Hepatocyte (in vitro differentiated cells): ENCODE measurements around the gene ZNF28. TPM values are rescaled to one million over a fixed set of nuclear protein-coding genes. Genes with fewer than 3 reads are reported as not detected.

Experiments used
- DNase-seq: peaks from one replicate; pipeline ENCODE4 v3.0.0-alpha.2; 2016; ENCODE audit warnings: low spot score
- H2AFZ ChIP-seq: fragments of 200-600 bp; sonication (generic); 2 replicates; pipeline ENCODE4 v1.6.0; 2016; ENCODE audit warnings: antibody characterized with exemption, mild to moderate bottlenecking
- H3K27ac ChIP-seq: fragments of 200-600 bp; sonication (generic); 2 replicates; pipeline ENCODE4 v1.5.1; 2016; ENCODE audit warnings: mild to moderate bottlenecking
- H3K27me3 ChIP-seq: fragments of 200-600 bp; sonication (generic); 2 replicates; pipeline ENCODE4 v1.6.1; 2016
- H3K36me3 ChIP-seq: fragments of 200-600 bp; sonication (generic); replicated peaks from 2 replicates; pipeline ENCODE4 v1.5.1; 2016; ENCODE audit warnings: low read depth; ENCODE audit not compliant: insufficient read depth
- H3K4me1 ChIP-seq: fragments of 200-600 bp; sonication (generic); 2 replicates; pipeline ENCODE4 v1.5.1; 2016; ENCODE audit warnings: mild to moderate bottlenecking, moderate library complexity; ENCODE audit not compliant: insufficient read depth
- H3K4me2 ChIP-seq: fragments of 200-600 bp; sonication (generic); 2 replicates; pipeline ENCODE4 v1.6.0; 2016
- H3K4me3 ChIP-seq: fragments of 200-600 bp; sonication (generic); 2 replicates; pipeline ENCODE4 v1.5.1; 2016; ENCODE audit warnings: mild to moderate bottlenecking
- H3K79me2 ChIP-seq: fragments of 200-600 bp; sonication (generic); 2 replicates; pipeline ENCODE4 v1.6.0; 2017; ENCODE audit warnings: mild to moderate bottlenecking
- H3K9me2 ChIP-seq: fragments of 200-600 bp; sonication (generic); replicated peaks from 2 replicates; pipeline ENCODE4 v1.6.0; 2017; ENCODE audit warnings: mild to moderate bottlenecking; ENCODE audit not compliant: insufficient read depth
- H3K9me3 ChIP-seq: fragments of 200-600 bp; sonication (generic); 2 replicates; pipeline ENCODE4 v1.5.1; 2016; ENCODE audit warnings: low read depth, mild to moderate bottlenecking
- H4K20me1 ChIP-seq: fragments of 200-600 bp; sonication (generic); 2 replicates; pipeline ENCODE4 v1.6.0; 2016; ENCODE audit warnings: mild to moderate bottlenecking; ENCODE audit not compliant: insufficient read depth, poor library complexity, severe bottlenecking
- CTCF ChIP-seq: fragments of 200-600 bp; sonication (generic); IDR thresholded peaks from 2 replicates; pipeline ENCODE4 v1.5.1; 2016; ENCODE audit warnings: antibody characterized with exemption, mild to moderate bottlenecking; ENCODE audit not compliant: poor library complexity
- EZH2 ChIP-seq: fragments of 200-600 bp; sonication (generic); IDR thresholded peaks from 2 replicates; pipeline ENCODE4 v1.6.1; 2016; ENCODE audit warnings: antibody characterized with exemption, mild to moderate bottlenecking, borderline replicate concordance
- WGBS: methylation state at CpG from one replicate; pipeline ENCODE4 v1.1.6; 2016; ENCODE audit warnings: low lambda C conversion rate; ENCODE audit errors: missing lambda C conversion rate; 5-methylcytosine and 5-hydroxymethylcytosine counted together
- polyA plus RNA-seq: library from polyadenylated mRNA; unstranded; fragments of >200 nt; fragmentation: Nextera tagmentation; extraction: Ambion mirVana; gene quantifications from 2 replicates; pipeline ENCODE4 v1.2.1, GENCODE V29; 2016
- total RNA-seq: library from RNA; depleted of rRNA; stranded (reverse); fragments of >200 nt; gene quantifications from 2 replicates; pipeline ENCODE4 v1.2.3, GENCODE V29; 2014

Gene ZNF28
- total and polyA plus RNA-seq, 2 experiments from 2014 or later, result 17.4 to 22.4 TPM

DNA sequence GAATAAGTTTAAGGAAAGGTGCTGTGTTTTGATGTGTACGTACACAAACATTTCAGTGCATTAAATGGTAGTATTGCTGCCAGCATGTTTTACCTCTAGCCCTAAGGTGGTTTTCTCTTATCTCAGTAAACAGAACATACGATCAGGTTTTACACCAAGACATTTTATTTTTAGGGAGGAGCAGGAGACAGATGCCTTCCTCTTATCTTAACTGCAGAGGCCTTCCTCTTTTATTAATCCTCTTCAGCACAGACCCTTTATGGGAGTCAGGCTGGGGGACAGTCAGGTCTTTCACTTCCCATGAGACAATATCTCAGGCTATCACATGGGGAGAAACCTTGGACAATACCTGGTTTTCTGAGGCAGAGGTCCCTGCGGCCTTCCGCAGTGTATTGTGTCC lies 71.7 kb downstream of the ZNF28 start:
- H3K9me2 ChIP-seq, result no peaks in the 10 kb centered on the region
- H4K20me1 ChIP-seq, result no peaks in the 10 kb centered on the region
- no peak overlapping the region for H3K27ac ChIP-seq
- H2AFZ ChIP-seq, result no peak overlapping the region
- WGBS, result 53% methylated on average over 4 of the region's 4 CpGs
- H3K4me2 ChIP-seq, result no peak overlapping the region
- no peak for TF ChIP-seq EZH2
- H3K36me3 ChIP-seq, result no peaks in the 10 kb centered on the region
- no peaks in the 10 kb centered on the region for H3K27me3 ChIP-seq
- H3K79me2 ChIP-seq, result no peaks in the 10 kb centered on the region
- DNase-seq, result no peak
- no peaks in the 10 kb centered on the region for H3K4me1 ChIP-seq
- no peaks in the 10 kb centered on the region for H3K9me3 ChIP-seq
- no peak overlapping the region for H3K4me3 ChIP-seq

GRCh38 chr19:52748336-52748950 lies 73.0 kb downstream of the ZNF28 start:
- no peaks in the 10 kb centered on the region for H3K36me3 ChIP-seq
- H3K9me3 ChIP-seq, result no peaks in the 10 kb centered on the region
- H4K20me1 ChIP-seq, result no peaks in the 10 kb centered on the region
- 21% methylated on average over 8 of the region's 8 CpGs for WGBS
- H3K4me2 ChIP-seq, result peak overlapping the region; percentile 53
- TF ChIP-seq EZH2 (no peak), CTCF (peak; percentile 65)
- H3K4me3 ChIP-seq, result no peak overlapping the region
- H3K9me2 ChIP-seq, result no peaks in the 10 kb centered on the region
- no peaks in the 10 kb centered on the region for H3K27me3 ChIP-seq
- peak overlapping the region; percentile 57 for H2AFZ ChIP-seq
- H3K27ac ChIP-seq, result no peak overlapping the region
- peak; percentile 74 for DNase-seq
- no peaks in the 10 kb centered on the region for H3K4me1 ChIP-seq
- no peaks in the 10 kb centered on the region for H3K79me2 ChIP-seq

Other genes starting within 250 kb of the ZNF28 start
- gene ZNF83, start 183.3 kb downstream of the ZNF28 start, total RNA-seq, result 48.6 and 55.8 TPM in 2 replicates
- gene ZNF83, start 183.3 kb downstream of the ZNF28 start, polyA plus RNA-seq, result 32.6 and 42.9 TPM in 2 replicates
- gene ZNF611, start 86.6 kb downstream of the ZNF28 start, total RNA-seq, result 11.9 and 21.3 TPM in 2 replicates
- 10.8 and 15.4 TPM in 2 replicates for gene ZNF611, start 86.6 kb downstream of the ZNF28 start, polyA plus RNA-seq
- gene ZNF600, start 34.8 kb downstream of the ZNF28 start, total RNA-seq, result 7.7 and 12.5 TPM in 2 replicates
- gene ZNF600, start 34.8 kb downstream of the ZNF28 start, polyA plus RNA-seq, result 14.6 and 16.9 TPM in 2 replicates
- 37.2 and 43.6 TPM in 2 replicates for gene ZNF468, start 36.0 kb upstream of the ZNF28 start, total RNA-seq
- 14.0 and 19.9 TPM in 2 replicates for gene ZNF468, start 36.0 kb upstream of the ZNF28 start, polyA plus RNA-seq
- 18.3 and 35.0 TPM in 2 replicates for gene ZNF320, start 76.0 kb upstream of the ZNF28 start, total RNA-seq
- 5.6 and 15.2 TPM in 2 replicates for gene ZNF320, start 76.0 kb upstream of the ZNF28 start, polyA plus RNA-seq
- 5.5 and 9.3 TPM in 2 replicates for gene ZNF888, start 101.8 kb upstream of the ZNF28 start, total RNA-seq
- gene ZNF888, start 101.8 kb upstream of the ZNF28 start, polyA plus RNA-seq, result 1.2 and 4.8 TPM in 2 replicates
- 10.7 and 18.5 TPM in 2 replicates for gene ZNF816, start 141.2 kb upstream of the ZNF28 start, total RNA-seq
- gene ZNF816, start 141.2 kb upstream of the ZNF28 start, polyA plus RNA-seq, result 5.1 and 6.3 TPM in 2 replicates
- 0.36 TPM in 1 of 2 replicates, not detected in the other for gene ERVV-1, start 192.3 kb upstream of the ZNF28 start, total RNA-seq
- gene ERVV-1, start 192.3 kb upstream of the ZNF28 start, polyA plus RNA-seq, result 0.19 and 0.62 TPM in 2 replicates
- 2.5 and 4.5 TPM in 2 replicates for gene ERVV-2, start 223.1 kb upstream of the ZNF28 start, total RNA-seq
- 2.5 and 4.1 TPM in 2 replicates for gene ERVV-2, start 223.1 kb upstream of the ZNF28 start, polyA plus RNA-seq